Activated CD8-positive, alpha-beta T cell treated with anti-CD3 and anti-CD28 coated beads for 36 hours (primary cell): ENCODE data around the gene RLIM. TPM values are rescaled to one million over a fixed set of nuclear protein-coding genes. Genes with fewer than 3 reads are reported as not detected.

Source experiments
- ATAC-seq: fragments of 200-7000 bp; cut with Tn5 transposase; one replicate; pipeline ENCODE4 v1.10.0; 2021; ENCODE audit warnings: mild to moderate bottlenecking, moderate library complexity
- CTCF ChIA-PET: fragments of 350-600 bp; sonication (Branson Sonifier 250); formaldehyde crosslinking; loops from one replicate; lab custom pipeline; 2021; ENCODE audit warnings: antibody characterized with exemption; lab: Charles Lee
- POLR2A ChIA-PET: fragments of 350-600 bp; sonication (Branson Sonifier 250); formaldehyde crosslinking; loops from one replicate; lab custom pipeline; 2021; ENCODE audit warnings: antibody characterized with exemption; lab: Charles Lee
- DNase-seq: peaks from one replicate; pipeline ENCODE4 v3.0.0-alpha.2; 2020
- H3K27ac Mint-ChIP-seq: one replicate; pipeline ENCODE4 v1.8.0; 2021; ENCODE audit warnings: mild to moderate bottlenecking, mixed read lengths
- H3K27me3 Mint-ChIP-seq: one replicate; pipeline ENCODE4 v1.8.0; 2021; ENCODE audit warnings: mixed read lengths
- H3K36me3 Mint-ChIP-seq: one replicate; pipeline ENCODE4 v1.8.0; 2021; ENCODE audit warnings: low read depth, mixed read lengths
- H3K4me1 Mint-ChIP-seq: one replicate; pipeline ENCODE4 v1.8.0; 2021; ENCODE audit warnings: low read depth, mixed read lengths
- H3K4me3 Mint-ChIP-seq: one replicate; pipeline ENCODE4 v1.8.0; 2021; ENCODE audit warnings: mild to moderate bottlenecking, moderate library complexity, mixed read lengths
- H3K9me3 Mint-ChIP-seq: one replicate; pipeline ENCODE4 v1.8.0; 2021; ENCODE audit warnings: mixed read lengths
- CTCF ChIP-seq: fragments of 200-600 bp; IDR thresholded peaks from one replicate; pipeline ENCODE4 v1.8.0; 2022; ENCODE audit warnings: antibody characterized with exemption, mild to moderate bottlenecking
- intact Hi-C: fragments of 100-400 bp; cut with micrococcal nuclease; formaldehyde crosslinking; loops from one replicate; pipeline ENCODE4 v1.10.0; 2022
- total RNA-seq, 2 experiments: library from RNA; stranded (reverse); gene quantifications; one replicate each; pipeline ENCODE4 v1.2.3, GENCODE V29; 2021

The RLIM gene
- total RNA-seq, 2 experiments from 2014 or later: 40.0 to 42.0 TPM

- CTCF ChIA-PET: no interaction called here
- no peak for DNase-seq
- H3K27ac Mint-ChIP-seq: peak overlapping the region; percentile 99
These were observed 893 bp downstream of the RLIM start for GRCh38 chrX:74613370-74614092.

GRCh38 chrX:74606799-74607198 lies 7.6 kb downstream of the RLIM start:
- H3K27me3 Mint-ChIP-seq: no peaks in the 10 kb centered on the region
- peak overlapping the region; percentile 59 for H3K27ac Mint-ChIP-seq
- H3K36me3 Mint-ChIP-seq: peaks cover 39% of the 10 kb centered on the region
- no peak for TF ChIP-seq CTCF
- peaks cover 45% of the 10 kb centered on the region for H3K4me1 Mint-ChIP-seq
- DNase-seq: no peak
- H3K9me3 Mint-ChIP-seq: no peaks in the 10 kb centered on the region
- CTCF ChIA-PET: no interaction called here
- ATAC-seq: no peak
- POLR2A ChIA-PET: no interaction called here
- H3K4me3 Mint-ChIP-seq: no peak overlapping the region
- intact Hi-C loops: no loop called here

More at GRCh38 chrX:74613370-74614092, 893 bp downstream of the RLIM start:
- Mint-ChIP-seq H3K27me3 (no peaks in the 10 kb centered on the region), H3K4me1 (peaks cover 13% of the 10 kb centered on the region), H3K9me3 (no peaks in the 10 kb centered on the region), H3K36me3 (peaks cover 27% of the 10 kb centered on the region), H3K4me3 (peak overlapping the region; percentile 98)
- TF ChIP-seq CTCF: no peak
- POLR2A ChIA-PET: interaction anchor here (1.3 to 3.1 kb wide), 2 partner anchors 10 to 35 kb away, joined by 8 to 15 read pairs; no protein-coding TSS in a partner anchor
- ATAC-seq: no peak
- intact Hi-C loops: no loop called here

DNA sequence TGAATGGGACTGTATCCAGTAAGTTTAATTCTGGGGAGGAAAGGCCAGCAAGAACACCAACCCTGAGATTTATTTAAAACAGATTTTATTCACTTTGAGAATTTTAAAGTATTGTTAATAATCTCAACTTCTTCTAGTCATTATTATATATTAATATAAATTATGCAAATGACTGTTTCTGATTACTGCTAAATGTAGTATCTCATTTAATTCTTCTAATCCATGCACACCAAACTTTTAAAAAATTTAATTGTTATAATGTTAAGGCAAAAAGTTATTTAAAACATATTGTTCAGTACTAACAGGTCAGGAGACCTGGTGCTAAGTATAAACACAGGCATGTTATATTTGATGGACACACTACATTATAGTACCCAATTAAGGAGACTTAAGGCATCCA lies 8.1 kb downstream of the RLIM start:
- Mint-ChIP-seq H3K4me1 (peaks cover 49% of the 10 kb centered on the region), H3K9me3 (no peaks in the 10 kb centered on the region), H3K36me3 (peaks cover 38% of the 10 kb centered on the region), H3K27me3 (no peaks in the 10 kb centered on the region), H3K4me3 (no peak overlapping the region), H3K27ac (no peak overlapping the region)
- DNase-seq (no peak), ATAC-seq (no peak)
- ChIA-PET CTCF (no interaction called here), POLR2A (no interaction called here)
- intact Hi-C loops: no loop called here
- no peak for TF ChIP-seq CTCF

DNA sequence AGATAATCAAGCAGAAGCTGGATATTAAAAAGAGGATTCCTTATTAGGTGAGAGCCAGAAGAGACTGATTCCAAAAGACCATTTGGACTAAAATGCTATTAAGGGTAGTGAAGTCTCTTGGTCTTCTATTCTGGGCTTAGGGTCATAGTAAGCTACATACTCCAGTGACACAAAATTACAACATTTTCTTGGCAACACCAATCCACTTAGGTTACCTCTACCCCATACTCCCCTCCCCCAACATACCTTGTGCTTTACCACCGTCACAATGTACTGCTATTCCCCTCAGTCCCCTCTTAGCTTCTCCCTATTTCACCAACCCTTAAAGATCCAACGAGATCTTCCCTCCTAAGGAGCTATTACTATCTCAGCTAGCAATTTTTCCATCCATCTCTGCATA lies 11.4 kb downstream of the RLIM start:
- no peak for DNase-seq
- peaks cover 42% of the 10 kb centered on the region for H3K36me3 Mint-ChIP-seq
- intact Hi-C loops: no loop called here
- no peak overlapping the region for H3K4me3 Mint-ChIP-seq
- TF ChIP-seq CTCF: no peak
- CTCF ChIA-PET: no interaction called here
- ATAC-seq: no peak
- no peaks in the 10 kb centered on the region for H3K27me3 Mint-ChIP-seq
- H3K27ac Mint-ChIP-seq: peak overlapping the region; percentile 38
- POLR2A ChIA-PET: interaction anchor here (4.2 kb wide), 1 partner anchor 11 kb away, joined by 15 read pairs; the partner anchor contains the start of gene RLIM
- no peaks in the 10 kb centered on the region for H3K9me3 Mint-ChIP-seq
- H3K4me1 Mint-ChIP-seq: peaks cover 53% of the 10 kb centered on the region

- POLR2A ChIA-PET: interaction anchor here (4.2 kb wide), 1 partner anchor 12 kb away, joined by 15 read pairs; the partner anchor contains the start of gene RLIM
- peaks cover 53% of the 10 kb centered on the region for H3K4me1 Mint-ChIP-seq
- H3K9me3 Mint-ChIP-seq: no peaks in the 10 kb centered on the region
- ATAC-seq (no peak), DNase-seq (no peak)
- no peaks in the 10 kb centered on the region for H3K27me3 Mint-ChIP-seq
- intact Hi-C loops: no loop called here
- H3K27ac Mint-ChIP-seq: no peak overlapping the region
- H3K36me3 Mint-ChIP-seq: peaks cover 42% of the 10 kb centered on the region
- CTCF ChIA-PET: no interaction called here
- no peak overlapping the region for H3K4me3 Mint-ChIP-seq
- no peak for TF ChIP-seq CTCF
These were observed 12.3 kb downstream of the RLIM start for GRCh38 chrX:74602142-74602541.
